RWPE1 (cell line): Measurements from ENCODE around the gene SRPK2.

Experiments
- CTCF ChIA-PET: fragments of 350-600 bp; sonication (Branson Sonifier 250); formaldehyde crosslinking; extraction: SDS; loops from one replicate; lab custom pipeline; 2021; lab: Yijun Ruan, JAX
- POLR2A ChIA-PET: fragments of 400-600 bp; formaldehyde crosslinking; extraction: SDS; loops from one replicate; lab custom pipeline; 2020; ENCODE audit warnings: antibody characterized with exemption; ENCODE audit not compliant: low non-redundant PET; lab: Yijun Ruan, JAX
- DNase-seq: peaks from one replicate; pipeline ENCODE4 v3.0.0; 2012; ENCODE audit warnings: low spot score
- H3K27ac ChIP-seq: fragments of 450-650 bp; 2 replicates; pipeline ENCODE4 v1.5.1; 2017
- TF ChIP-seq, protein P1 (sequence below): fragments of 450-650 bp; conservative IDR thresholded peaks from 2 replicates; pipeline ENCODE4 v1.5.1; 2017; ENCODE audit warnings: low read depth, mild to moderate bottlenecking

Gene SRPK2

DNA sequence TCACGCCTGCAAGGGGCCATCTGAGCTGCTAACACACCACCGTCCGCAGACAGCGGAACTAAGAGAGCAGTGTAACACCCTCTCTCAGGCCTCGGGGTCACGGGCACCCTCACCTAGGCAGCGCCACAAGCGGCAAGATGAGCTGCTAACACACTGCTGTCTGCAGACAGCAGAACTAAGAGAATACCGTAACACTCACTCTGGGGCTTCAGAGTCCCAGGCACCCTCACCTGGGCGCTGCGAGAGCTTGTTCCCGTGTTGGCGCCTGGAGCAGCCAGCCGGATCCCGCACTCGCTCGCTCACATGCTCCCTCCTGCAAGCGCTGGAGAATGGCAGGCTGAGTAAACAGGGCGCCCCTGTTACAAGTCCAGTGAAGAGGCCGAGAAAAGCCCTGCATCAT, 160.2 kb downstream of the SRPK2 start:
- ChIA-PET POLR2A (no interaction called here), CTCF (no interaction called here)
- TF ChIP-seq, protein P1, sequence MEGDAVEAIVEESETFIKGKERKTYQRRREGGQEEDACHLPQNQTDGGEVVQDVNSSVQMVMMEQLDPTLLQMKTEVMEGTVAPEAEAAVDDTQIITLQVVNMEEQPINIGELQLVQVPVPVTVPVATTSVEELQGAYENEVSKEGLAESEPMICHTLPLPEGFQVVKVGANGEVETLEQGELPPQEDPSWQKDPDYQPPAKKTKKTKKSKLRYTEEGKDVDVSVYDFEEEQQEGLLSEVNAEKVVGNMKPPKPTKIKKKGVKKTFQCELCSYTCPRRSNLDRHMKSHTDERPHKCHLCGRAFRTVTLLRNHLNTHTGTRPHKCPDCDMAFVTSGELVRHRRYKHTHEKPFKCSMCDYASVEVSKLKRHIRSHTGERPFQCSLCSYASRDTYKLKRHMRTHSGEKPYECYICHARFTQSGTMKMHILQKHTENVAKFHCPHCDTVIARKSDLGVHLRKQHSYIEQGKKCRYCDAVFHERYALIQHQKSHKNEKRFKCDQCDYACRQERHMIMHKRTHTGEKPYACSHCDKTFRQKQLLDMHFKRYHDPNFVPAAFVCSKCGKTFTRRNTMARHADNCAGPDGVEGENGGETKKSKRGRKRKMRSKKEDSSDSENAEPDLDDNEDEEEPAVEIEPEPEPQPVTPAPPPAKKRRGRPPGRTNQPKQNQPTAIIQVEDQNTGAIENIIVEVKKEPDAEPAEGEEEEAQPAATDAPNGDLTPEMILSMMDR = no peak
- DNase-seq = no peak
- peak overlapping the region; percentile 78 for H3K27ac ChIP-seq

DNA sequence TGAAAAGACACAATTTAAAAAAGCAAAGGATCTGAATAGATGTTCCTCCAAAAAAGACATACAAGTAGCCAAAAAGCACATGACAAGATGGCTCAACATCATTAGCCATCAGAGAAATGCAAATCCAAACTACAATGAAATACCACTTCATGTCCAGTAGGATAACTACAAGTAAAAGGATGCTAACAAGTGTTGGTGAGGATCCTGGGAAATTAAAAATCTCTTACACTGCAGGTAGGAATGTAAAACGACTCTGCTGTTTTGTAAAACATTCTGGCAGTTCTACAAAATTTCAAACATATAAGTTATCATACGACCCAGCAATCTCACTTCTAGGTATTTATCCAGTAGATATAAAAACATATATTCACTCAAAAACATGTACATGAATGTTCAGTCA, 161.3 kb downstream of the SRPK2 start:
- TF ChIP-seq, protein P1 = no peak
- H3K27ac ChIP-seq = no peak overlapping the region
- CTCF ChIA-PET = no interaction called here
- no peak for DNase-seq
- POLR2A ChIA-PET = no interaction called here

DNA sequence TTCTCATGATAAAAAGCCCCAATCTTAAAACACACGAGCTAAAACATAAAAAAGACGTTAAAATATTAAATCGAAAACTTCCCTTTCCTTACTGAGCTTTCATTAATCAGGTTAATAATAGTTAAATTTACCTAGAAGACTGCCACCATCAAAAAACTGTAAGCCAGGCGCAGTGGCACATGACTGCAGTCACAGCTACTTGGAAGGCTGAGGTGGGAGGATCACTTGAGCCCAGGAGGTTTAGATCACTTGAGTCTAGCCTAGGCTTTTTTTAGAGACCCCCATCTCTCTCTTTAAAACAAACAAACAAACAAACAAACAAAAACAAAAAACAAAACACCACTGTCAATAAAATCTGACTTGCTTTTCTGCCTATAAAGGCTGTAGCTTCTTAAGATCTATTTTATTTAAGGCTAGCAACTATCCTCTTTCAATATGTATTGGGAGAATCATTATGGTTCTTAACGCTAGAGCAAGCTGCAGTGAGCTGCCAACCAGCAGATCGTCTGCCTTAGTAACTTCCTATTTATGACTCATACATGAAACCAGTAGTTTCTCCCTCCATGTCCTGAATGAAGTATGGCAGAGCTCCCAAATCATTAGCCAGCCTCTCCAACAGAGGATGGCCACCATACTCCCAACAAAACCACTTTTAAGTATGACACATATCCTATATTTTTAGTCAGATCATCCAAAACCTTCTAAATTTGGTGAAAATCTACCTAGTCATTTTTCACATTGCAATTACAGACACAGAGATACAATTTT, 163.7 kb downstream of the SRPK2 start:
- ChIA-PET POLR2A (no interaction called here), CTCF (no interaction called here)
- peak; percentile 82 for DNase-seq
- H3K27ac ChIP-seq = no peak overlapping the region
- TF ChIP-seq, protein P1 = no peak

DNA sequence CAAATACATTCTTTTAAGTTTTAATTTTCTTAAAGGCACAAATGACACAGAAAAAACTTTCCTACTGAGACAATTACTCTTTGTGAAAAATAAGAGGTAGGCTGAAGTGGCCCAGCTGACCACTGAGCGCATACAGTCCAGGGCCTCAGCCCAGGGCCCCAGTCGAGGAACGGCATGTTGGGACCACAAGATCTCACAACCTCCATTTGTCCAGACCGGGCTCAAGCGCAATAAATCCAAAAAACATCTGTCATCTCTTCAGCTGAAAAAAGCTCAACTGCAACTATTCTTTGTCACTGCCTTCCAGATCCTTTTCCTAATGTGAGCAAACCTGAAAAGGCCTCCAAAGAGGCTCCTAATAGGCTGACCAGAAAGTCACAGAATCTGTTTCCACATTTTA, 165.8 kb downstream of the SRPK2 start:
- DNase-seq = no peak
- TF ChIP-seq, protein P1 = no peak
- POLR2A ChIA-PET = no interaction called here
- CTCF ChIA-PET = no interaction called here
- no peak overlapping the region; the same call in 1 of the 2 replicates for H3K27ac ChIP-seq

DNA sequence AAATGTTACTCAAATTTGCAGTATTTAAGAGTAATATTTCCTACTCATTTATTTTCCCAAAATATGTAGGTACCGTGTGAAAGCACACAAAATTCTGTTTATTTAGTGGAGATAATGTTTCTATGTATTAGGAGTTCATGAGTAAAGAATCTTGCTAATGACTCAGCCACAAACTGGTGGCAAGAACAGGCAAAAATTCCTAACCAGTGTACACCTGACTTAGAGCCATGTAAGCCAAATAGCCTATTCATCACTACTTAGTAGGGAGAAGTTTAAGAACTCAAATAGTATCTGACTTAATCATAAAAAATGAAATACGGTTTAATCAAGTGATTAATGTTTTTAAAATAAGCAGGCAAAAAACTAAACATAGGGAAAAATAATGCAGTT, 169.0 kb downstream of the SRPK2 start:
- CTCF ChIA-PET = interaction anchor here (0.6 to 1.5 kb wide), 2 partner anchors 78 to 264 kb away, joined by 3 to 5 read pairs; no protein-coding TSS in a partner anchor
- TF ChIP-seq, protein P1 = no peak
- POLR2A ChIA-PET = no interaction called here
- peak overlapping the region; percentile 90 for H3K27ac ChIP-seq
- peak; percentile 80 for DNase-seq

DNA sequence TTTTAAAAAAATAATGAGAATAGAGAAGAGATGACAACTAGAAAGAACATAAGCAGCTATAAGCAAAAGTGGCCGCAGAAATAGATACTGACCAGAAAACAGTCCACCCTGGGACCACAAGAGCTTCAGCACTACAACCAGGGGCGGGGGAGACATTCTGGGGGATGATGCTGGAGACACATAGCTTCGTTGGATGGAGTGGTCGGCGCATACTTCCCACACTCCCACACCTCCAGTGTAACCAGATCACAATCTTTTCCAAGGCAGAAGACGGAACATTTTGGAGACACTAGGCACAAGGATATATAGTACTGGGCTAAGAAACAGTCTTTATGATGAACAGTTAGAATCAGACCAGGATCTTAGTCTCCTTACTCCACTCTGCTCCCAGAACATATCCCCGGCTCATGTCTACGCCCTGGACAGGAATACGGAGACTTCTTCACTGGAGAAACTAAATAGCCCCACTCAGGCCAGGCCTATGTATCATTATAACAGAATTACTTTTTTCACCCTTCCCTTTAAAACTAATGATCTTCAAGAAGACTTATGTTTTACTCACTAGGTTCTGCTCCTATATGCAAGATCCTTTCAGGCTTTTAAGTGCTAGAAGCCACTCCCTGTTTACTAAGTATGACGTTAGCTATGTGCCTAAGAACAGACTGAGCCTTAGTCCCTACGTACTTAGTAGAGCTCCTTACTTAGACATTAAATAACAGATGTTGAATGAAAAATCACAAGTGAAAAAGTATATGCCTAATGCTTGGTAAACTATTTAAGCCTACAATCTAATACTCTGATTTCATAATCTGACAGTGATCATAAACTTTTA, 169.6 kb downstream of the SRPK2 start:
- ChIA-PET POLR2A (no interaction called here), CTCF (no interaction called here)
- TF ChIP-seq, protein P1 = no peak
- DNase-seq = peak; percentile 30
- H3K27ac ChIP-seq = peak overlapping the region; percentile 84
